GM23338 (cell line): ENCODE measurements around the gene CERS1.

Source experiments
- CREB1 ChIP-seq: fragments of 250-450 bp; sonication (Bioruptor Pico); IDR thresholded peaks from 2 replicates; pipeline ENCODE4 v1.5.0; 2020; ENCODE audit warnings: low read depth, mild to moderate bottlenecking, moderate library complexity
- CTCF ChIP-seq, 2 experiments: fragments of 200-600 bp in 1 of 2; sonication (generic) in 1 of 2; conservative IDR thresholded peaks; 2 replicates each; pipeline versions ENCODE4 v1.5.1 to v1.6.1; 2016 to 2017; ENCODE audit warnings: antibody characterized with exemption in 2 of 2, low read depth in 2 of 2, mild to moderate bottlenecking in 2 of 2, moderate library complexity in 1 of 2
- EZH2 ChIP-seq: fragments of 200-600 bp; sonication (generic); IDR thresholded peaks from one replicate; pipeline ENCODE4 v1.8.0; 2017; ENCODE audit warnings: antibody characterized with exemption, mild to moderate bottlenecking, low read depth; ENCODE audit not compliant: unreplicated experiment
- EZH2phosphoT487 ChIP-seq: fragments of 200-600 bp; sonication (generic); IDR thresholded peaks from one replicate; pipeline ENCODE4 v1.8.1; 2018; ENCODE audit warnings: antibody characterized with exemption; ENCODE audit not compliant: unreplicated experiment
- JUNB ChIP-seq: IDR thresholded peaks from one replicate; pipeline ENCODE4 v1.6.1; 2016; ENCODE audit warnings: antibody characterized with exemption; ENCODE audit not compliant: unreplicated experiment
- NANOG ChIP-seq: IDR thresholded peaks from 2 replicates; pipeline ENCODE4 v1.6.1; 2016; ENCODE audit warnings: antibody characterized with exemption, borderline replicate concordance
- POLR2AphosphoS5 ChIP-seq: IDR thresholded peaks from 2 replicates; pipeline ENCODE4 v1.6.1; 2016; ENCODE audit warnings: antibody characterized with exemption, low read depth
- REST ChIP-seq: IDR thresholded peaks from one replicate; pipeline ENCODE4 v1.6.1; 2018; ENCODE audit warnings: antibody characterized with exemption; ENCODE audit not compliant: unreplicated experiment
- STAT1 ChIP-seq: IDR thresholded peaks from one replicate; pipeline ENCODE4 v1.6.1; 2016; ENCODE audit warnings: antibody characterized with exemption; ENCODE audit not compliant: unreplicated experiment
- ZNF114 ChIP-seq: fragments of 250-450 bp; sonication (Bioruptor Pico); IDR thresholded peaks from 2 replicates; pipeline ENCODE4 v1.5.0; 2020; ENCODE audit warnings: mild to moderate bottlenecking, moderate library complexity
- ZNF331 ChIP-seq: fragments of 250-450 bp; sonication (Bioruptor Pico); IDR thresholded peaks from 2 replicates; pipeline ENCODE4 v1.5.0; 2020; ENCODE audit warnings: low read depth, mild to moderate bottlenecking, moderate library complexity
- TF ChIP-seq, protein P1 (sequence below): IDR thresholded peaks from 2 replicates; pipeline ENCODE4 v1.6.1; 2016; ENCODE audit warnings: antibody characterized with exemption

GRCh38 chr19:18875726-18876125, 20.2 kb downstream of the CERS1 start:
- TF ChIP-seq POLR2AphosphoS5 = no peak
- TF ChIP-seq JUNB = no peak
- TF ChIP-seq CTCF (conservative IDR thresholded peaks at IDR 0.05; ENCODE audit: low read depth in 2 of 2) = no peak
- no peak for TF ChIP-seq REST
- TF ChIP-seq CREB1 (CRISPR knock-in tag) = no peak
- no peak for TF ChIP-seq EZH2phosphoT487
- no peak for TF ChIP-seq EZH2
- TF ChIP-seq, protein P1, sequence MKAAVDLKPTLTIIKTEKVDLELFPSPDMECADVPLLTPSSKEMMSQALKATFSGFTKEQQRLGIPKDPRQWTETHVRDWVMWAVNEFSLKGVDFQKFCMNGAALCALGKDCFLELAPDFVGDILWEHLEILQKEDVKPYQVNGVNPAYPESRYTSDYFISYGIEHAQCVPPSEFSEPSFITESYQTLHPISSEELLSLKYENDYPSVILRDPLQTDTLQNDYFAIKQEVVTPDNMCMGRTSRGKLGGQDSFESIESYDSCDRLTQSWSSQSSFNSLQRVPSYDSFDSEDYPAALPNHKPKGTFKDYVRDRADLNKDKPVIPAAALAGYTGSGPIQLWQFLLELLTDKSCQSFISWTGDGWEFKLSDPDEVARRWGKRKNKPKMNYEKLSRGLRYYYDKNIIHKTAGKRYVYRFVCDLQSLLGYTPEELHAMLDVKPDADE = no peak
- no peak for TF ChIP-seq ZNF114 (CRISPR knock-in tag)
- TF ChIP-seq ZNF331 (CRISPR knock-in tag) = no peak
- TF ChIP-seq STAT1 = no peak
- no peak for TF ChIP-seq NANOG
